Right cardiac atrium (tissue), 5 donors: Measurements from ENCODE around the gene VSTM4. TPM values are rescaled to one million over a fixed set of nuclear protein-coding genes. Genes with fewer than 3 reads are reported as not detected.

Source experiments
- ATAC-seq, 2 donors: fragments of 200-7000 bp; cut with Tn5 transposase; one replicate each; pipeline versions ENCODE4 v1.8.0 to v1.9.1; 2020; ENCODE audit warnings: moderate library complexity in 2 of 2, mild to moderate bottlenecking in 1 of 2
- DNase-seq, 3 donors: peaks; one replicate each; pipeline ENCODE4 v3.0.0-alpha.2; 2020
- H3K27ac ChIP-seq: one replicate; pipeline ENCODE4 v1.5.1; 2013; ENCODE audit warnings: mild to moderate bottlenecking, low read length, control low read depth, moderate library complexity
- H3K27me3 ChIP-seq: one replicate; pipeline ENCODE4 v1.6.1; 2013; ENCODE audit not compliant: control insufficient read depth, insufficient read depth
- H3K4me1 ChIP-seq: one replicate; pipeline ENCODE4 v1.6.1; 2013; ENCODE audit warnings: low read length; ENCODE audit not compliant: control insufficient read depth, insufficient read depth
- H3K4me3 ChIP-seq: one replicate; pipeline ENCODE4 v1.5.1; 2013; ENCODE audit warnings: low read length, control low read depth
- H3K9me3 ChIP-seq: one replicate; pipeline ENCODE4 v1.6.1; 2013; ENCODE audit warnings: low read length; ENCODE audit not compliant: control insufficient read depth
- WGBS: extraction: QIAGEN DNeasy Blood & Tissue Kit; methylation state at CpG from one replicate; pipeline ENCODE4 v1.1.7; 2013; 5-methylcytosine and 5-hydroxymethylcytosine counted together
- intact Hi-C, 4 donors: fragments of 100-400 bp; cut with DNase I; formaldehyde crosslinking; loops; one replicate each; pipeline versions ENCODE4 v1.11.0 to v1.14.0; 2022 to 2023
- long read RNA-seq, 4 donors: library from polyadenylated mRNA; unstranded; transcript quantifications; one replicate each; pipeline ENCODE4 v2.0.0, GENCODE V29; 2020 to 2021
- polyA plus RNA-seq: library from polyadenylated mRNA; stranded (reverse); fragments of 200-250 nt; gene quantifications from one replicate; pipeline ENCODE4 v1.2.3, GENCODE V29; 2013
- total RNA-seq, 4 donors: library from RNA; stranded (reverse); fragmentation: NEBNext Ultra II Directional; extraction: Animal tissue kit (Norgen Biotek cat#: 25700); gene quantifications; one replicate each; pipeline ENCODE4 v1.2.1, GENCODE V29; 2021
- donor health status: healthy with polysubstance abuse.
- donor health status: DM: no; HTN: yes; CAD: no.
- donor health status: DM: no; HTN: no; CAD: no.
- donor health status: DM: no; HTN: yes; CAD: no; lungs with severe emphysema.
- donor health status: DM: yes; HTN: yes; CAD: no.

Gene VSTM4
- total RNA-seq (10 to 100 TPM; 20.3 to 23.8 (median 22.1) TPM), polyA plus RNA-seq (9.9 TPM)
- long read RNA-seq, donor 1, full-length matches to known transcripts: 19 of 62 reads
- long read RNA-seq, donor 1, partial matches to known transcripts: 5 of 62 reads
- long read RNA-seq, donor 1, other reads (novel, unspliced or antisense): 38 of 62 reads
- long read RNA-seq, donor 2, full-length matches to known transcripts: 13 of 30 reads
- long read RNA-seq, donor 2, partial matches to known transcripts: 1 of 30 reads
- long read RNA-seq, donor 2, other reads (novel, unspliced or antisense): 16 of 30 reads
- long read RNA-seq, donor 3, full-length matches to known transcripts: 32 of 74 reads
- long read RNA-seq, donor 3, partial matches to known transcripts: 6 of 74 reads
- long read RNA-seq, donor 3, other reads (novel, unspliced or antisense): 36 of 74 reads
- long read RNA-seq, donor 4, full-length matches to known transcripts: 22 of 38 reads
- long read RNA-seq, donor 4, partial matches to known transcripts: 0 of 38 reads
- long read RNA-seq, donor 4, other reads (novel, unspliced or antisense): 16 of 38 reads

- Histone ChIP-seq H3K4me1 (peaks cover 14% of the 10 kb centered on the region), H3K9me3 (no peaks in the 10 kb centered on the region), H3K27ac (peak within 1 kb of the TSS; percentile 31), H3K4me3 (peak within 1 kb of the TSS; percentile 83), H3K27me3 (no peaks in the 10 kb centered on the region)
- intact Hi-C loops: loop anchor here in 2 of 4 donors (10.0 kb wide), 1 partner anchor 110 kb away; no protein-coding TSS in a partner anchor
- DNase-seq (peak; percentile 60 to 89 (median 87)), ATAC-seq (peak; percentile 64 to 65)
- 2% methylated on average over 95 of the region's 95 CpGs for WGBS
Observed at GRCh38 chr10:49115015-49115795, at the start of gene VSTM4. Gene VSTM4, minus strand, starts transcription at chr10:49115522. Its CDS starts 37 bp downstream, at chr10:49115485.

GRCh38 chr10:49164559-49165188, 49.4 kb upstream of the VSTM4 start:
- 59% methylated on average over 9 of the region's 9 CpGs for WGBS
- H3K27ac ChIP-seq: no peak overlapping the region
- no peak overlapping the region for H3K4me3 ChIP-seq
- peak in 1 of 3 donors; percentile 77 for DNase-seq
- H3K27me3 ChIP-seq: no peaks in the 10 kb centered on the region
- intact Hi-C loops: loop anchor here (5.0 to 10.0 kb wide), 5 partner anchors 177 to 610 kb away; no protein-coding TSS in a partner anchor
- no peaks in the 10 kb centered on the region for H3K4me1 ChIP-seq
- H3K9me3 ChIP-seq: no peaks in the 10 kb centered on the region
- ATAC-seq: peak; percentile 74 to 76

GRCh38 chr10:49163741-49164140, 48.4 kb upstream of the VSTM4 start:
- no peak for ATAC-seq
- intact Hi-C loops: loop anchor here (5.0 to 10.0 kb wide), 5 partner anchors 176 to 609 kb away; no protein-coding TSS in a partner anchor
- H3K9me3 ChIP-seq: no peaks in the 10 kb centered on the region
- H3K4me1 ChIP-seq: no peaks in the 10 kb centered on the region
- WGBS: 97% methylated on average over 4 of the region's 4 CpGs
- no peak for DNase-seq
- H3K27ac ChIP-seq: no peak overlapping the region
- H3K27me3 ChIP-seq: no peaks in the 10 kb centered on the region
- H3K4me3 ChIP-seq: no peak overlapping the region

- Histone ChIP-seq H3K4me3 (no peak overlapping the region), H3K4me1 (no peaks in the 10 kb centered on the region), H3K27ac (no peak overlapping the region), H3K27me3 (no peaks in the 10 kb centered on the region), H3K9me3 (no peaks in the 10 kb centered on the region)
- DNase-seq (no peak), ATAC-seq (no peak)
- WGBS: 91% methylated on average over 8 of the region's 8 CpGs
- intact Hi-C loops: loop anchor here (5.0 to 10.0 kb wide), 5 partner anchors 176 to 608 kb away; no protein-coding TSS in a partner anchor
Observed at GRCh38 chr10:49162761-49163310, 47.5 kb upstream of the VSTM4 start.

GRCh38 chr10:49162063-49162462, 46.7 kb upstream of the VSTM4 start:
- intact Hi-C loops: loop anchor here (5.0 to 10.0 kb wide), 5 partner anchors 175 to 607 kb away; no protein-coding TSS in a partner anchor
- 81% methylated on average over 5 of the region's 5 CpGs for WGBS
- DNase-seq: no peak

GRCh38 chr10:49161411-49161997, 46.2 kb upstream of the VSTM4 start:
- ATAC-seq: peak; percentile 62 to 70
- WGBS: 55% methylated on average over 8 of the region's 8 CpGs

More at GRCh38 chr10:49162063-49162462, 46.7 kb upstream of the VSTM4 start:
- Histone ChIP-seq H3K4me3 (no peak overlapping the region), H3K27ac (no peak overlapping the region), H3K27me3 (no peaks in the 10 kb centered on the region), H3K4me1 (no peaks in the 10 kb centered on the region), H3K9me3 (no peaks in the 10 kb centered on the region)
- no peak for ATAC-seq

GRCh38 chr10:49160814-49161213, 45.5 kb upstream of the VSTM4 start:
- 96% methylated on average over 5 of the region's 5 CpGs for WGBS
- H3K9me3 ChIP-seq: no peaks in the 10 kb centered on the region
- H3K4me3 ChIP-seq: no peak overlapping the region
- no peak for DNase-seq
- intact Hi-C loops: loop anchor here (5.0 to 10.0 kb wide), 5 partner anchors 174 to 606 kb away; no protein-coding TSS in a partner anchor
- no peak overlapping the region for H3K27ac ChIP-seq
- H3K27me3 ChIP-seq: no peaks in the 10 kb centered on the region
- ATAC-seq: no peak
- no peaks in the 10 kb centered on the region for H3K4me1 ChIP-seq

More at GRCh38 chr10:49161411-49161997, 46.2 kb upstream of the VSTM4 start:
- Histone ChIP-seq H3K27ac (no peak overlapping the region), H3K4me3 (no peak overlapping the region), H3K9me3 (no peaks in the 10 kb centered on the region), H3K4me1 (no peaks in the 10 kb centered on the region), H3K27me3 (no peaks in the 10 kb centered on the region)
- no peak for DNase-seq
- intact Hi-C loops: loop anchor here (5.0 to 10.0 kb wide), 5 partner anchors 174 to 607 kb away; no protein-coding TSS in a partner anchor

- Histone ChIP-seq H3K4me1 (no peaks in the 10 kb centered on the region), H3K27ac (no peak overlapping the region), H3K4me3 (no peak overlapping the region), H3K27me3 (no peaks in the 10 kb centered on the region), H3K9me3 (no peaks in the 10 kb centered on the region)
- ATAC-seq (no peak), DNase-seq (no peak)
- intact Hi-C loops: loop anchor here (5.0 to 10.0 kb wide), 5 partner anchors 173 to 605 kb away; no protein-coding TSS in a partner anchor
- 90% methylated on average over 5 of the region's 5 CpGs for WGBS
Observed at GRCh38 chr10:49160110-49160509, 44.8 kb upstream of the VSTM4 start.

GRCh38 chr10:49158915-49159314, 43.6 kb upstream of the VSTM4 start:
- no peak overlapping the region for H3K4me3 ChIP-seq
- no peaks in the 10 kb centered on the region for H3K27me3 ChIP-seq
- intact Hi-C loops: loop anchor here in 1 of 4 donors (10.0 kb wide), 1 partner anchor 494 kb away; no protein-coding TSS in a partner anchor
- no peak overlapping the region for H3K27ac ChIP-seq
- H3K4me1 ChIP-seq: no peaks in the 10 kb centered on the region
- no peaks in the 10 kb centered on the region for H3K9me3 ChIP-seq
- WGBS: 57% methylated on average over 3 of the region's 3 CpGs
- DNase-seq: no peak
- ATAC-seq: no peak
